Measurements from ENCODE around the gene FBXL7. TPM values are rescaled to one million over a fixed set of nuclear protein-coding genes. Genes with fewer than 3 reads are reported as not detected.

FBXL7 gene
- total RNA-seq, 2 experiments from 2014 or later = not detected

DNA sequence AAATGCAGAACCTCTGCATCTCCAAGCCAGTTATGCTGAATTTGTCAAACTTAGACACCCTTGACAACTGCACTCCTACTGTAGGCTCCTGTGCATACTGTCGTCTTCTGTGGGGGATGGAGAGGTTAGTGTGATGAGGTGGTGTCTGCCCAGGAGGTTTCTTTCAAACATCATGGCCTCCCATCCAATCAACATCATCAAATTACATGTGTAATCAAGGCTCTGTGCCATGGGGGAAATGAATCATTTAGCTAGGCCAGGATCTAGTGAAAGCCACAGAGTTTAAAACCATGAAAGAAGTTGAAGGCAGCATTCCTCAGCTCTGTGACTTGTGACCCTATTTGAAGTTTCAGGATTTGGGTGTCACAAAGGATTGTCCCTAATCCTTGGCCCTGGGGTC lies 439.0 kb downstream of the FBXL7 start:
- H3K27me3 Mint-ChIP-seq = no peaks in the 10 kb centered on the region
- peaks cover 1% of the 10 kb centered on the region for H3K9me3 Mint-ChIP-seq
- intact Hi-C loops (cut with micrococcal nuclease) = no loop called here
- H3K27ac Mint-ChIP-seq = no peak overlapping the region
- TF ChIP-seq, protein P1, sequence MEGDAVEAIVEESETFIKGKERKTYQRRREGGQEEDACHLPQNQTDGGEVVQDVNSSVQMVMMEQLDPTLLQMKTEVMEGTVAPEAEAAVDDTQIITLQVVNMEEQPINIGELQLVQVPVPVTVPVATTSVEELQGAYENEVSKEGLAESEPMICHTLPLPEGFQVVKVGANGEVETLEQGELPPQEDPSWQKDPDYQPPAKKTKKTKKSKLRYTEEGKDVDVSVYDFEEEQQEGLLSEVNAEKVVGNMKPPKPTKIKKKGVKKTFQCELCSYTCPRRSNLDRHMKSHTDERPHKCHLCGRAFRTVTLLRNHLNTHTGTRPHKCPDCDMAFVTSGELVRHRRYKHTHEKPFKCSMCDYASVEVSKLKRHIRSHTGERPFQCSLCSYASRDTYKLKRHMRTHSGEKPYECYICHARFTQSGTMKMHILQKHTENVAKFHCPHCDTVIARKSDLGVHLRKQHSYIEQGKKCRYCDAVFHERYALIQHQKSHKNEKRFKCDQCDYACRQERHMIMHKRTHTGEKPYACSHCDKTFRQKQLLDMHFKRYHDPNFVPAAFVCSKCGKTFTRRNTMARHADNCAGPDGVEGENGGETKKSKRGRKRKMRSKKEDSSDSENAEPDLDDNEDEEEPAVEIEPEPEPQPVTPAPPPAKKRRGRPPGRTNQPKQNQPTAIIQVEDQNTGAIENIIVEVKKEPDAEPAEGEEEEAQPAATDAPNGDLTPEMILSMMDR (IDR thresholded peaks at IDR 0.05) = no peak
- ATAC-seq (no peak), DNase-seq (no peak)
- ChIA-PET POLR2A (no interaction called here), CTCF (no interaction called here)
- no peaks in the 10 kb centered on the region for H3K4me1 Mint-ChIP-seq (ENCODE audit: low read depth)
- H3K36me3 Mint-ChIP-seq (ENCODE audit: low read depth) = no peaks in the 10 kb centered on the region
- H3K4me3 Mint-ChIP-seq = no peak overlapping the region

DNA sequence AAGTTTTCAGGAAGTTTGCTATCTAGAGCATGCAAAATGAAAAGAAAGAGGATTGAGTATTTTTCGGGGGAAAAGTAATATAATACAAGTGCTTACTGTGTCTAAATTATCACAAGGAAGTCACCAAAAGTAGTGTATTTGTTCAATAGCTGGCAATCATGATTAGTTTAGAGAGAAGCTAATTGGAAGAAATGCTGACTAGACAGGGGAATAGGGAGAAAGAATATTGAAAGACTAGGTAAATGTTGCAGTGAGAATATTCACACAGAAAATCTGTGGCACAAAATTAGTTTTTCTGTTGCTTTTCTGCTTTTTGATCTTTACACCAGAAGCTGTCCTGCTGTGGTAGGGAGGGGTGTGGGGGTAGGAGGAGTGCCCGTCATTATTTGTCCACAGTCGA lies 440.9 kb downstream of the FBXL7 start:
- Mint-ChIP-seq H3K4me3 (no peak overlapping the region), H3K27me3 (no peaks in the 10 kb centered on the region), H3K9me3 (peaks cover 1% of the 10 kb centered on the region), H3K4me1 (ENCODE audit: low read depth) (no peaks in the 10 kb centered on the region), H3K36me3 (ENCODE audit: low read depth) (no peaks in the 10 kb centered on the region), H3K27ac (no peak overlapping the region)
- DNase-seq (no peak), ATAC-seq (no peak)
- intact Hi-C loops (cut with micrococcal nuclease) = no loop called here
- ChIA-PET POLR2A (no interaction called here), CTCF (no interaction called here)
- TF ChIP-seq, protein P1 (IDR thresholded peaks at IDR 0.05) = no peak

- intact Hi-C loops (cut with micrococcal nuclease) = no loop called here
- no peak overlapping the region for H3K27ac Mint-ChIP-seq
- ChIA-PET POLR2A (no interaction called here), CTCF (no interaction called here)
- no peaks in the 10 kb centered on the region for H3K9me3 Mint-ChIP-seq
- H3K4me3 Mint-ChIP-seq = no peak overlapping the region
- no peaks in the 10 kb centered on the region for H3K27me3 Mint-ChIP-seq
- TF ChIP-seq, protein P1 (IDR thresholded peaks at IDR 0.05) = no peak
- H3K4me1 Mint-ChIP-seq (ENCODE audit: low read depth) = no peaks in the 10 kb centered on the region
- no peak for DNase-seq
- H3K36me3 Mint-ChIP-seq (ENCODE audit: low read depth) = no peaks in the 10 kb centered on the region
- ATAC-seq = no peak
Observed at GRCh38 chr5:15943487-15943886, 443.5 kb downstream of the FBXL7 start.

- ATAC-seq (no peak), DNase-seq (no peak)
- Mint-ChIP-seq H3K27ac (no peak overlapping the region), H3K27me3 (no peaks in the 10 kb centered on the region), H3K9me3 (peaks cover 2% of the 10 kb centered on the region), H3K4me3 (no peak overlapping the region), H3K4me1 (ENCODE audit: low read depth) (no peaks in the 10 kb centered on the region), H3K36me3 (ENCODE audit: low read depth) (no peaks in the 10 kb centered on the region)
- ChIA-PET POLR2A (no interaction called here), CTCF (no interaction called here)
- TF ChIP-seq, protein P1 (IDR thresholded peaks at IDR 0.05) = no peak
- intact Hi-C loops (cut with micrococcal nuclease) = no loop called here
Observed at GRCh38 chr5:15946026-15946425, 446.0 kb downstream of the FBXL7 start.

GRCh38 chr5:15948190-15948589 lies 448.2 kb downstream of the FBXL7 start:
- H3K27me3 Mint-ChIP-seq = no peaks in the 10 kb centered on the region
- TF ChIP-seq, protein P1 (IDR thresholded peaks at IDR 0.05) = no peak
- H3K9me3 Mint-ChIP-seq = peaks cover 2% of the 10 kb centered on the region
- no peak overlapping the region for H3K4me3 Mint-ChIP-seq
- H3K4me1 Mint-ChIP-seq (ENCODE audit: low read depth) = no peaks in the 10 kb centered on the region
- DNase-seq (no peak), ATAC-seq (no peak)
- intact Hi-C loops (cut with micrococcal nuclease) = no loop called here
- CTCF ChIA-PET = no interaction called here
- POLR2A ChIA-PET = no interaction called here
- H3K27ac Mint-ChIP-seq = no peak overlapping the region
- H3K36me3 Mint-ChIP-seq (ENCODE audit: low read depth) = no peaks in the 10 kb centered on the region
